GM11168 (cell line): ENCODE measurements around the gene PLCE1.

Experiments used
- in situ Hi-C: fragments of 300-500 bp; cut with MboI; formaldehyde crosslinking; loops from one replicate; pipeline ENCODE4 v1.12.0; 2022; ENCODE audit warnings: low sequenced_read_pairs; ENCODE audit not compliant: unreplicated experiment

Gene PLCE1

GRCh38 chr10:93992400-93993030 lies 1.2 kb upstream of the PLCE1 start:
- in situ Hi-C loops: no loop called here

GRCh38 chr10:93993414-93993781 lies 333 bp upstream of the PLCE1 start:
- in situ Hi-C loops: no loop called here

DNA sequence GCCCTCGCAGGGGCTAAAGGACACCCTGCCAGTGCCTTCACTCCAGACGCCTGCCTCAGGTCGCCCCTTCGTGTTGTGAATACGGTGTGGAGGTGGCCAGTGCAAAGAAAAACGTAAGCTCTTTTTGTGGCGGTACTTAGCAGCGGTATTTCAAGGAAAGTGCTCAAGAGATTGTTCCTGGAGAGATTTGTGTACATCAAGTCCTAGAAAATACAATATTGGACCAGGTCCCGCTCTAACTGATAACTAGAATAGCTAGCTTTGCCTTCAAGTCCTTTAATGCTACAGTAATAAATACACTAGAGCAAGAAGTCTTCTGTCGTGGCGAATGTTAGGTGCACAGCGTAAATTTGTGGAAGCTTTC lies 689 bp downstream of the PLCE1 start:
- in situ Hi-C loops: no loop called here

- in situ Hi-C loops: no loop called here
These were observed 1.5 kb downstream of the PLCE1 start for GRCh38 chr10:93995182-93995581.

- in situ Hi-C loops: no loop called here
These were observed 2.0 kb downstream of the PLCE1 start for GRCh38 chr10:93995598-93996271.

- in situ Hi-C loops: no loop called here
These were observed 2.8 kb downstream of the PLCE1 start for GRCh38 chr10:93996551-93996950.

DNA sequence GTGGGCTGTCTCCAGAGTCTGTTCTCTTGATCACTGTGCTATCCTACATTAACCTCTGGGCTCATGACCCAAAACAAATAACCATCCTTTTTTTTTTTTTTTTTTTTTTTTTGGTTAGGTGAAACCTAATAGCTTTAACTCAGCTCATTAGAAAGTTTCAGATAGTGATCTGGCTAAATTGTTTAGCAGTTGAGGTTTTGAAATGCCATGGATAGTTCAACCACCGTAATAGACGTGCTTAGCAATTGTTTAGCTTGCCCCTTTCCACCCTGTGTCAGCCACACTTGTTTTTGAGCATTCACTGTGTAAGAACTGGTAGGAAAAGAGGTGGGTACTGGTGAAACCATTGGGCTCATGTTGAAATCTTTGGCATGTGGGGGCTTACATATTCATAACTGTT lies 3.8 kb downstream of the PLCE1 start:
- in situ Hi-C loops: no loop called here

DNA sequence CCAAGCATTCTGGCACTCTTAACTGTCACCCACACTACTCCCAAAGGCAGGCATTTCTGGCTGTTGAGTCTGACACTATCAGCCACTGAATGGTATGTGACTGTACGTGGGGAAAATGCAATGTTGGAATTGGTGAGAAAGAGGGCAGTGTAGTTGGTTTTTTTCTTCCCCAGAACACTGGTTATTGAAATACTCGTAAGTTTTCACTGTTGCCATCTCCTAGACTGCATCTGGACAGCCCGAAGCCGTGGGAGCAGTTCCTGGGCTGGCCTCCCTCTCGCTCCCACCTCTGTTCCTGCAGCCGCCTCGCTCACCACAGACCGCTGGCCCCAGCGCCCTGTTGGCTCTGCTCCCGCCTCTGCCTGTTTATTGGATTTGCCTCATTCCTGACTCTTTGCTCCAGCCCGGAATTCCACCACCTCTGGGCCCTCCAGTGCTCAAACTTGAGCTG lies 5.7 kb downstream of the PLCE1 start:
- in situ Hi-C loops: no loop called here

DNA sequence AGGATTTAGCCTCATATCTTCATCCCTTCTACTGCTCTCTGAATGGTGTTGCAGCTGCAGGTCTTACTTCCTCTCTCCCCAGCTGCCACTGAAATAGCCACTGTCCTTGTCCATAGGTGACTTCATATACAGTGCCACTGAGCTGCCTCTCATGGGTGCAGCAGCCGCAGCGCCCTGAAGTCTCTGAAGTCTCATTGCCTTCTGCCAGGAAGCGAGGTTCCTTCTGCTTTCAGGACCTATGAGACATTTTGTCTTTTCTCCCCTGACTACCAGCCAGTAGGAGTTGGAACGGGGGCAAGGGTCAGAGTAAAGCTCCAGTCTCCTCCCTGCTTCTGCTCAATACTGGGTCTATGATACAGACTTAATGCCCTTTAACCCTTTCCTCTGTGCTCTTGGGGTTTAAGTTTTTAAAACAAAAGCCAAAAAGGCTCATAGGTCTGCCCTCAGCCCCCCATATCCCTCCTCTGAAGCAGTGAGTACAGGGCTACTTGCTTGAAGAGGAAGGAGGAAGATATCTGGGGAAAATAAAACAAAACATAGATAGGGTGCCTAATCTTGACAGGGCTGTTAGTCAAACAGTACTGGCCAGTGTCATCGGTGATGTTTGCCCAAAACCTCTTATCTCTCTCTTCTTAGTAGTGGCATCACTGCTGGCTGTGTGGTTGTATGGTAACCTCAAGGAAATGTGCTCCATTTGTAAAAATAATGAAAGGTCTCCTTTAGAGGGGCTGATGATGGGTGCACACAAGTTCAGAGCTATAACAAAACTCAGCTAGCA lies 7.1 kb downstream of the PLCE1 start:
- in situ Hi-C loops: no loop called here

DNA sequence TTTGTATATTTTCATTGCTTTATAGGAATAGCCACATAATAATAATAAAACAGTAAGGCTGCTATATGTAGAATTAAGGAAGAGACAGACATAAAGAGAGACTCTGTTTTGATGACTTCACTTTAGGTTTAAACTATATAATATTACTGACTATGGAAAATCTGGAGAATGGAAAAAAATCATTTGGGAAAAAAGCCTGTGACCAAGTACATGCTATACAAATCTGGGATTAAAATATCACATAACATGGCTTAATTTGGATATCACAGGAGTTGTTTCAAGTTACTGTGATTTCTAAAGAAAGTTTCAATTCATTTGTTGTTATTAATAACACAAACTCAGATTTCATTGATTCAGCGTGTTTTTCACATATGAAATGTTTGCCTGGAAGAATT lies 7.7 kb downstream of the PLCE1 start:
- in situ Hi-C loops: no loop called here

DNA sequence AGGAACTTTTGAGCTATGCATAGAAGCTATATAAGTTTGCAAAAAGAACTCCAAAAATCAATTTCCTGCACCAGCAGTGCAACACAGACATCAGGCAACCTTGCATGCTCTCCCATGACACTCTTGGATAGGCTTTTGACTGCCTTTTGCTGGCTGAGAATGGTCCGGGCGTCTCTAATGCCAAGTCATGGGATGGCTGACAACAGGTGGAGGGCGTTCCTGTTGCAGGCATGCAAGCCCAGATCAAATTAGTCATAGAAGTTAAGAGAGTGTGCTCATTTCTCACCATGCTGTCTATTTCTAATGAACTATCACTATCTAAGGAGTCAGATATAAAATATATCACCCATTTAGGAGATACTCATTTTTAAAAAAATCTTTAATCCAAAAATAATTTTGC lies 8.4 kb downstream of the PLCE1 start:
- in situ Hi-C loops: no loop called here

DNA sequence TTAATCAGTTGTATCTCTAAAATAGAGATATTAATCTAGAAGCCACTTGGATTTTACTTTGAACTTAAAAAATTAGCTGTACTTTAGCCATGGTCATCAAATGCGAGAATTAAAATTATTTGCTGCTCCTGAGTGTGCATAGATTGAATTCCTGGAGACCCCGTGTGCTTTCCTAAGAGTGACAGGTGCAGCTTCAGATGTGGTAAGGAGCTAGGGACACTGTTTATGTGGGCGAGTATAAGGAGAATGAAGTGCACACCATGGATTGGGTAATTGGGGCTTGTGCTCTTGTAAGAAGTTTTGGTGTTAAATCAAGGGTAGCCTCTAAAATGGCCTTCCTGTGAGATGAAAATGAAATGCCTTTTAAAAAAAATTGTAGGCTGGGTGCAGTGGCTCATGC lies 9.8 kb downstream of the PLCE1 start:
- in situ Hi-C loops: no loop called here

DNA sequence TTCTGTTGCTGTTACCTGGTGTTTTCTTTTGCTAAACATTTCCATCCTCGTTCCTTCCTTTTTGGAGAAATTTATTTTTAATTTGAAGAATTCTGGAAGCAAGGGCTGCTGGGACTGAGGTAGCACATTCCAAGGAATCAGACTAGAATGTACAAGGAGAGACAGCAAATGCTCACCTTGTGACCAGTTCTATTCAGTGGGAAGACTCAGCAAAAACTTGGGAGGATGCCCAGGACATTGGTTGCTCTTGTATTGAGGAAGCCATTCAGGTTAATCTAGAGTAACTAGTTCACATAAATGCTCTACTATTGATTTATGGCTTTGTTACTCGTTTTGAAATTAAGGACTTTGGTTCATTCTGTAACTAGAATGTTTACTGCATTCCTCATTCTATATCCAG lies 11.3 kb downstream of the PLCE1 start:
- in situ Hi-C loops: no loop called here

DNA sequence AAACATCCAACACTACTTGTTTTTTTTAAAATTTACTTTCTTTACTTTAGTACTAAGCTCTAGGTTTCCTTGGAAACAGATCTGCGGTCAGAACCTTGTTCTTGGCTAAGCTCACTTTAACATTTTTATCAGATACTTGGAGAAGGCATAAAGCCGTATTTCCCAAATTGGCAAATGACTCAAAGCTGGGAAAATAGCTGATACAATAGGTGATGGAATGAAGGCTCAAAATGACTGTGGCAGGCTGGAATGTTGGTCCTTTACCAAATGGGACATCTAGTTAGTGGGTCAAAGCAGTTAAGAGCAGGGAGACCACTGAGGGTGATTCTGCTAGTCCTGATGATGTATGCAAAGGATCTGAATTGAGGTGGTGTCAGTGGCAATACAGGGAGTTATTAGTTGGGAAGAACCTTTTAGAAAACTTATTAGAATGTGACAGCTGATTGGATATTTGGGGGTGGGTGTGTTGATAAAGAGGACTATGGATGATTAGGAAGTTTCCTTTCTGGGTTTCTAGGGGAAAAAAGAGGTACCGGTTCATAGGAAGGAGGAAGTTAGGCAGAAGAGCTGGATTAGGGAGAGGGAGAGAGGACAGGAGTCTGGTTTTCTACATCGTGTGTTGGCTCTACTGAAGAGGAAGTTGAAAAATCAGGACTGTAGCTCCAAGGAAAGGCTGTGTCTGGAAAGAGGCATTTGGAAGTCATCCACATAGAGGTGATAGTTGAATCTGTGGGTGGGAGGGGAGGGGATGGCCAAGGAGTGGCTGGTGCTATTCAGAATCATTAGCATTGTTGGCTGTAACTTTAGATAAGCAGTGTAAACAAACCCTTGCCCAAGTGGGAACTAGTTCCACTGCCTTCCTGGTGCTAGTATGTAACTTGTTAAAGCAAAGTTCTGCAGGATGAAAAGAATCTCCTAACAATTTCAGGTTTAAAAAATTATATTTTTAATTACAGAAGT lies 13.1 kb downstream of the PLCE1 start:
- in situ Hi-C loops: no loop called here

DNA sequence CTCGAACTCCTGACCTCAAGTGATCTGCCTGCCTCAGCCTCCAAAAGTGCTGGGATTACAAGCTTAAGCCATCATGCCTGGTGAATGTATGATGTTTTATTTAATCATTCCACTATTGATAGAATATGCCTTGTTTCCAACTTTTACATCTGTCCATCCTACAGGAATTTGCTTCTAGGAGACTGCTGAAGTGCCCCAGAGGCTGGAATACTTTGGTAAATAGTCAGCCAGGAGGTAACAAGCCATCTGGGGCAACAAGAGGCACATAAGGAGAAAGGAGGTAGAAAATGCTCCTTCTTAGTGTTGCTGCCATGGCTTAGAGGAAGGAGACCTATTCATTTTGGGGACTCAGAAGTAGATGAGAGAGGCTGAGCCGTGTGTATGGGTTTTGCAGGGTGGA lies 14.8 kb downstream of the PLCE1 start:
- in situ Hi-C loops: no loop called here

DNA sequence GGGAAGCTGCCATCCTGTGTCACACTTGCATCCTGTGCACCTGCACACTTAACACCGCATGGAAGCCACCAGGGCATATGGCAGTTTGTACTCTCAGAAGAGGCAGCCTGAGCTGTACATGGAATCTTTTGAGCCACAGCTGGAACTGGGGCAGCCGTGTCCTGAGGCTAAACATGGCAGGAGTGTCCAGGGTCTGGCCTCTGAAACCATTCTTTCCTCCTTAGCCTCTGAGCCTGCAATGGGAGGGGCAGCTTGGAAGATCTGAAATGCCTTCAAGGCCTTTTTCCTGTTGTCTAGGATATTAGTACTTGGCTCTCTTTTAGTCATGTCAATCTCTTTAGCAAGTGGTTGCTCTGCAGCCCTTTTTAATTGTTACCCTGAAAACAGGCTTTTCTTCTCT lies 16.4 kb downstream of the PLCE1 start:
- in situ Hi-C loops: no loop called here

DNA sequence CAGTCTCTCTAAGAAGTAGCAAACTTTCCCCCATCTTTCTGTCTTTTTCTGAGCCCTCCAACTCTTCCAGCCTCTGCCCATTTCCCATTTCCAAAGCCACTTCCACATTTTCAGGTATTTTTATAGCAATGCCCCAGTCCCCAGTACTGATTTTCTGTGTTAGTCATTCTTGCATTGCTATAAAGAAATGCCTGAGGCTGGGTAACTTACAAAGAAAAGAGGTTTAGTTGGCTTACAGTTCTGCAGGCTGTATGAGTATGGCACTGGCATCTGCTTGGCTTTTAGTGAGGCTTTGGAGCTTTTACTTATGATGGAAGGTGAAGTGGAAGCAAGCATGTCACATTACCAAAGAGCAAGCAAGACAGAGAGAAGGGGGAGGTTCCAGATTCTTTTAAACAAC lies 17.2 kb downstream of the PLCE1 start:
- in situ Hi-C loops: no loop called here

- in situ Hi-C loops: no loop called here
These were observed 17.6 kb downstream of the PLCE1 start for GRCh38 chr10:94011296-94011695.

DNA sequence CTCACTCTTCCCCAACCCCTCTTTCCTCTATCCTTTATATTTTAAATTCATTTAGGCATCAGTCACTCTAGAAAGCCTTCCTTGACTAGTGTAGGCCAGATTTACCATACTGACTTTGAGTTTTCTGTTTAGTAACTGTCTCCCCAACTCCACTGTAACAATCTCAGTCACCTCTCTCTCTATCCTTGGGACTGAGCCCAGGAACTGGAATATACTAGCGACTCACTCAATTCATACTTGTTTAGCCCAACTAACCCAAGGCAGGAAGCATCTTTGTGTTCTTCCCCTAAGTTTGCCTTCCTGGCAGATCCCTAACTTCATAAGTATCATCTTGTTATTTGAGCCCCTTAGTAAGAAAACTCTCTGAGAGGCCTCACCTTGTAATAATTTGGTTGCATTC lies 19.1 kb downstream of the PLCE1 start:
- in situ Hi-C loops: no loop called here

- in situ Hi-C loops: no loop called here
These were observed 19.6 kb downstream of the PLCE1 start for GRCh38 chr10:94013331-94013760.
